SH-SY5Y (cell line): ENCODE data around the gene SLC66A3.

Experiments used
- GATA2 ChIP-seq: IDR thresholded peaks from 2 replicates; pipeline ENCODE4 v1.6.1; 2011; ENCODE audit warnings: mild to moderate bottlenecking, low read depth, low read length
- GATA3 ChIP-seq: IDR thresholded peaks from 2 replicates; pipeline ENCODE4 v1.6.1; 2011; ENCODE audit warnings: low read depth, mild to moderate bottlenecking, low read length, moderate library complexity

- no peak for TF ChIP-seq GATA2
- TF ChIP-seq GATA3, result no peak
Observed at GRCh38 chr2:11123856-11124759, 31.2 kb upstream of the SLC66A3 start.
